ENCODE results near the gene IL1B. TPM values are rescaled to one million over a fixed set of nuclear protein-coding genes. Genes with fewer than 3 reads are reported as not detected.
A peak's percentile ranks its signal among the peaks of the same experiment; 100 is the strongest.

Gene IL1B
- total RNA-seq, 6 experiments from 2014 or later: 1.3 to 7.7 (median 6.0) TPM

GRCh38 chr2:112876971-112877361, 40.4 kb upstream of the IL1B start:
- Mint-ChIP-seq H3K4me1 (ENCODE audit: low read depth) (peaks cover 59% of the 10 kb centered on the region), H3K27ac (peak overlapping the region; percentile 85), H3K4me3 (no peak overlapping the region; the same call in 1 of the 2 replicates), H3K36me3 (ENCODE audit: low read depth) (peaks cover 6% of the 10 kb centered on the region; the same call in 1 of the 2 replicates), H3K27me3 (ENCODE audit: insufficient read depth) (peaks cover 1% of the 10 kb centered on the region; the same call in 1 of the 2 replicates), H3K9me3 (no peaks in the 10 kb centered on the region)
- no peak for DNase-seq
- TF ChIP-seq CTCF (IDR thresholded peaks at IDR 0.05): no peak

GRCh38 chr2:112876257-112876970, 39.8 kb upstream of the IL1B start:
- peak; percentile 45 for TF ChIP-seq CTCF (IDR thresholded peaks at IDR 0.05)

GRCh38 chr2:112870841-112871835, 34.6 kb upstream of the IL1B start:
- Mint-ChIP-seq H3K9me3 (peaks cover 4% of the 10 kb centered on the region), H3K4me1 (ENCODE audit: low read depth) (peaks cover 40% of the 10 kb centered on the region), H3K36me3 (ENCODE audit: low read depth) (peaks cover 17% of the 10 kb centered on the region), H3K4me3 (no peak overlapping the region), H3K27me3 (ENCODE audit: insufficient read depth) (peaks cover 4% of the 10 kb centered on the region), H3K27ac (no peak overlapping the region)
- no peak for TF ChIP-seq CTCF (IDR thresholded peaks at IDR 0.05)
- no peak for DNase-seq

More at GRCh38 chr2:112876257-112876970, 39.8 kb upstream of the IL1B start:
- H3K4me1 Mint-ChIP-seq (ENCODE audit: low read depth): peaks cover 54% of the 10 kb centered on the region
- peak overlapping the region; percentile 85 for H3K27ac Mint-ChIP-seq
- no peaks in the 10 kb centered on the region for H3K9me3 Mint-ChIP-seq
- peaks cover 1% of the 10 kb centered on the region; the same call in 1 of the 2 replicates for H3K27me3 Mint-ChIP-seq (ENCODE audit: insufficient read depth)
- H3K4me3 Mint-ChIP-seq: no peak overlapping the region
- H3K36me3 Mint-ChIP-seq (ENCODE audit: low read depth): peaks cover 8% of the 10 kb centered on the region; the same call in 1 of the 2 replicates
- no peak for DNase-seq

GRCh38 chr2:112869258-112869842, 32.8 kb upstream of the IL1B start:
- no peak for TF ChIP-seq CTCF (IDR thresholded peaks at IDR 0.05)
- DNase-seq: peak; percentile 82
- no peak overlapping the region for H3K4me3 Mint-ChIP-seq

More at GRCh38 chr2:112869258-112869842, 32.8 kb upstream of the IL1B start:
- peaks cover 23% of the 10 kb centered on the region for H3K36me3 Mint-ChIP-seq (ENCODE audit: low read depth)
- no peak overlapping the region for H3K27ac Mint-ChIP-seq
- peaks cover 4% of the 10 kb centered on the region for H3K27me3 Mint-ChIP-seq (ENCODE audit: insufficient read depth)
- peaks cover 14% of the 10 kb centered on the region for H3K9me3 Mint-ChIP-seq
- H3K4me1 Mint-ChIP-seq (ENCODE audit: low read depth): peaks cover 39% of the 10 kb centered on the region

All from HFFc6 (cell line).